NCI-H1930 (cell line): ENCODE results near the gene VPS37C.
"Not testable (repeated sequence)": the region's sequence is repeated elsewhere in the genome, so short reads cannot be mapped to it uniquely, and the experiment has no call there.

ENCODE experiments used
- DNase-seq, 2 experiments: peaks; one replicate each; lab custom pipeline; 2025; lab: John Stamatoyannopoulos, UW

VPS37C gene

DNA sequence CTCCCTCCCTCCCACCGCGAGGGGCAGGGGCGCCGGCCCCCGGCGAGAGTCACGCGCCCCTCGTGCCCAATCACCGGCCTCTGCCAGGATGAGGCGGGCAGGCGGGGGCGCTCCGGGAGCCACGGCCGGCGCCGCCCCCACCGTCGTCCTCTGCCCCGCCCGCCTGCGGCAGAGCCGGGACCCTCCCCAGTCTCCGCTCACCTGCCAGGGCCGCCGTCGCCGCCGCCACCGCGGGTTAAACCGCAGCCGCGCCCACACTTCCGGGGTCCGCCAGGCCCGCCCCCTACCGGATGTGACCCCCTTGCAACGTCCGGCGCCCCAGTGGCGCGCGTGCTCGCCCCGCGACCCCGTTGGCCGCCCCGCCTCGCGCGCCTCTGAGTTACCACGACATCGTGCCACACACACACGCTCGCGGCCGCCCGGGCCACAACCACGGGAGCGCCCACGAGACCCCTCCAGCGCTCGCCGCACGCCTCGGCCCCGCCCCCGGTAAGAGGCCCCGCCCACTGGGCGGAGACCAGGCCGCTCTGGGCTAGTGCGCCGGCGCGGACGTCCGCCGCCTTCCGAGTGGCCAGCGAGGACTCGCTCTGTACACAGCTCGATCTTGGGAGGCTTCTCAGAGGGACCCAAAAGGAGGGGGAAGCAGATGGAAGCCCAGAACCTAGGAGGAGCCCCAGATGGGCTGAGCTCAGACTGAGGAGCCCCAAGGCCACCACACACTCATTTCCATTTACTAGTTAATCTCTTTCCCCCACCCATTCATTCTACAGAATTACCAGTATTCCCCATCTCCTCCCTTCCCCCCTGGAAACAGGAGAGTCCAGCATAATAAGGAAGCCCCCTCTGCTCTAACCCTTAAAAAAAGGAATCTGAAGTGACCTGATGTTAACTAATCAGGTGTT is at the start of gene VPS37C:
VPS37C (minus strand) TSS at position 237 of the 902 bp plus-strand sequence. CDS start 22,597 bp downstream, outside the sequence.
- DNase-seq: peak; percentile 80 to 86

DNA sequence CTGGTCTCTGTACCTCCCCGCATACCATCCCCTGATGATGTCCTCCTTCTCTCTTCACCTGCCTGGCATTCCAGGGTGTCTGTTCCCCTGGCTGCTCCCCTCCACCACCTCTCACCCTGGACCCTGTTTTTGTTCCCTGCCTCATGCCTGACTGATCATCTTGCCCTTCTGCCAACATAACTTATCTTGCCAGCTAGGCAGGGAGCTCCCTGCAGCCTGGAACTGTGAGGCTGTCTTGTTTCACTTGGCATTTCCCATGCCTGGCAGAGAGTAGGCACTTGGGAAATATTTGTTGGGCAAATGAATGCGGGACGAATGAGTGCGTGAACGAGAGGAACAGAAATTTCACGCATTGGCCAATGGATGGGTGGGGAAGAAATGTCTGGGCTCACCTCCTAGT is 49.4 kb upstream of the VPS37C start:
- not testable (repeated sequence) for DNase-seq

DNA sequence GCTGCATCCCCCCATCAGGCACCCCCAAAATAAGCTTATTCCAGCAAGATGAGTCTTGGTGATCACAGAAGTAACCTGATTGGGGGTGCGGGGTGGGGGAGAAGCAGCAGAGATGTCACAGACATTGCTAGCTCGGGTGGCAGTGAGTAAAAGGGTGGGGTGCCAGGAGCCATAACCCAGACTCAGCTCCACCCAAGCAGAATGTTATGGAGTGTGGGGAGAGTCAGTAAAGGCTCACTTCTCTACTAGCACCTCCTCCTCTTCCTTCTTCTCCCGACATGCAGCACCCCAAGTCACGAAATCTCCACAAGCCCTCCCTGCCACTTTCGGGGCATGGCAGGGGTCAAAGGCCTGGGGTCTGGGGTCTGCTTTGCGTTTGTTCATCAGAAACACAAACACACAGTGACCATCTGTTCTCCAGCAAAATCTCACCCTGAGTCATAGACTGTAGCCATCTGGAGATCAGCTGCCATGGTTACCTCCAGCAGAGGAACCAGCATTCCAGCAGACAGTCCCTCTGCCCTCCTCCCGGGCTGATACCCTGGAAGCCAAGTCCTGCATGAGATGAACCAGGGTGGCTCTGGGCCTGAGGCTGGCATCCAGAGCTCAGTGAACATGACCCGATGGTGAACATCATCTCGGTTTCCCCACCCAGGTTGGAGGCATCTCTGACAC is 46.5 kb upstream of the VPS37C start:
- not testable (repeated sequence) for DNase-seq

DNA sequence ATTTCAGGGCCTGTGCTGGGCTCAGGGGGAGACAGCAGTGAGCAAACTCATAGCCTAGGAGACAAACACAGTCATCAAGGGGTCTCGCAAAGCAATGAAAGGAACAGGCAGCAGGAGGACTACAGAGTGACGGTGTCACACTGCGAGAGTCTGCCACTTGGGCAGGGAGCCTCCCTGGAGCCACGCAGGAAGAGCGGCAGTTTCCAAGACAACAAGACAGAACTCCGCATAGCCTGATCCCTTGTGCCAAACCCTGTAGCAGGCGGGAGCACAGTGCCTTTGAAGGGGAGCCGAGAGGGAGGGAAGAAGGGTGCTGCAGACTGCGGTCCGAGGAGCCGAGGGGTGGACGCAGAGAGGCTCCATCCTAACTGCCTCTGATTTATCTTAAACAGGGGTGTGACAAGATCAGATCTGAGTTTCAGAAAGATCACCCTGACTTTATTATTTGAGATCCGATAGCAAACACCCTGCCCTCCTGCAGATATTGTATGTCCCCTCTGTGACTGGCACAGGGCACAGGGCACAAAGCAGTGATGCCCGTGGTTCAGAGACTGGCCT is 43.4 kb upstream of the VPS37C start:
- not testable (repeated sequence) for DNase-seq

DNA sequence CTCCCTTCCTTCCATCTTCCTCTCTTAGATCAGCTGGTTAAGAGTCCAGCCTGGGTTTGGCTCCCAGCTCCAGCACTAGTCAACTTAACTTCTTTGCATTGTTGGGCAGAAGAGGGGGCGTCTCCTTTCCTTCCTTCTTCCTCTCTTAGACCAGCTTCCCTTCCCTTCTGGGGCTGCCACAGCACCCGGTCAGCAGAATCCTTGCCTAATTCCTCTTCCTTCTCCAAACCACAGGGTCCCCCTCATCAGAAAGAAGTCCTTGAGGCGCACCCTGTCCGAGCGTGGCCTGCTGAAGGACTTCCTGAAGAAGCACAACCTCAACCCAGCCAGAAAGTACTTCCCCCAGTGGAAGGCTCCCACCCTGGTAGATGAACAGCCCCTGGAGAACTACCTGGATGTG is 42.6 kb upstream of the VPS37C start:
- not testable (repeated sequence) for DNase-seq

DNA sequence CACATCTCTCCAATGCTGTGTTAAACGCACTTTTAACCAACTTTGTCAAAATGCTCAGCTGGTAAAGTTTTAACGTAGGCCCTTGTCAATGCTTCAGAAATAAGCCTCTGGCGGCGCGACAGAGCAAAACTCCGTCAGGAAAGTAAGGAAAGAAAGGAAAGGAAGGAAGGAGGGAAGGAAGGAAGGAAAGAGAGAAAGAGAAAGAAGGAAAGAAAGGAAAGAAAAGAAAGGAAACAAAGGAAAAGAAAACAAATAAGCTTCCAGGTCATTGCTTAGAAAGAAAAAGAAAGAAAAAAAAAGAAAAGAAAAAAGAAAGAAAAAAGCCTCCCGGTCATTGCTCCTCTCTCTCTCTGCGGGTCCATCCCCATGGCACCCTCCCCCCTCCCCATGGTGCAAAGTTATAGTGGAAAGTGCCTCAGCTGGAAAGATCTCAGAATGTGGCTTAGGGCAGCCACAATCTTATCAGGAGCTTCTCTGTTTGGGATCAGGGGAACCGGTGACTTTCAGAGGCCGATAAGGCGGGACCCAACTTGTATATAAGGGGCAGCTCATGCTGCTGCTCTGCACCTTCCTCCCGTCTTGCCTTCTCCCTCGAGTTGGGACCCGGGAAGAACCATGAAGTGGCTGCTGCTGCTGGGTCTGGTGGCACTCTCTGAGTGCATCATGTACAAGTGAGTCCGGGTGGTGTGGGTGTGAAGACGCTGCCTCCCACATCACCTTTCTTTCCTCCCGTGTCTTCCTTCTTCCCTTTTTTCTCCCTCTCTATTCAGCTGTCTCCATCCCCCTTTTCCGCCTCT is 41.9 kb upstream of the VPS37C start, which contains the start of gene PGA3:
PGA3 (plus strand) TSS at position 566 of the 797 bp plus-strand sequence; CDS start at position 616, 50 bp downstream.
- not testable (repeated sequence) for DNase-seq

DNA sequence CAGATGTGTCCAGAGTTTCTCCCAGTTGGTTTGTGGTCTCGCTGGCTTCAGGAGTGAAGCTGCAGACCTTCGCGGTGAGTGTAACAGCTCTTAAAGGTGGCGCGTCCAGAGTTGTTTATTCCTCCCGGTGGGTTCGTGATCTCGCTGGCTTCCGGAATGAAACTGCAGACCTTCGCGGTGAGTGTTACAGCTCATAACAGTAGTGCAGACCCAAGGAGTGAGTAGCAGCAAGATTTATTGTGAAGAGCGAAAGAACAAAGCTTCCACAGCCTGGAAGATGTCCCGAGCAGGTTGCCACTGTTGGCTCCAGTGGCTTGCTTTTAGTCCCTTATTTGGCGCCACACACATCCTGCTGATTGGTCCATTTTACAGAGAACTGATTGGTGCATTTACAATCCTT is 40.2 kb upstream of the VPS37C start:
- no peak for DNase-seq

DNA sequence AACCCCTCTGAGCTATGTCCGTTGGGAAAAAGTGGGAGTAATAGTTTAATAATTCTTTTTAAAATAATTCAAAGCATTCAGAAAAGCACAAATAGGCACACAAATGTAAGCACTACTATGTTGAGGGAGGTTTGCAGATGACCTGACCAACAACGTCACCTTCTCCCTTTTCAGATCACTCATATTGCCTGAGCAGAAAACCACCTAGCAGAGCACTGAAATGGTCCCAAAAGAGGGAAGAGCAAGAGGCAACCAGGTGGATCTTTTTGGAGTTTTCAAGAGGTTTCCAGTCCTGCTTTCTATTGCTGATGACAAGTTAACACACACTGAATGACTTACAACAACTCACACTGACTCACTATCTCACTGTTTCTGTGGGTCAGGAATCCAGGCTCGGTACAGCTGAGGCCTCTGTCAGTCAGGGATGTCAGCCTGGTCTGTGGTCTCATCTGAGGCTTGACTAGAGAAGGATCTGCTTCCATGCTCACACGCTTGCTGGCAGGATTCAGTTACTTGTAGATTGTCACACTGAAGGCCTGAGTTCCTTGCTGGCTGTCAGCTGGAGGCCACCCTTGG is 37.8 kb upstream of the VPS37C start:
- no peak for DNase-seq

DNA sequence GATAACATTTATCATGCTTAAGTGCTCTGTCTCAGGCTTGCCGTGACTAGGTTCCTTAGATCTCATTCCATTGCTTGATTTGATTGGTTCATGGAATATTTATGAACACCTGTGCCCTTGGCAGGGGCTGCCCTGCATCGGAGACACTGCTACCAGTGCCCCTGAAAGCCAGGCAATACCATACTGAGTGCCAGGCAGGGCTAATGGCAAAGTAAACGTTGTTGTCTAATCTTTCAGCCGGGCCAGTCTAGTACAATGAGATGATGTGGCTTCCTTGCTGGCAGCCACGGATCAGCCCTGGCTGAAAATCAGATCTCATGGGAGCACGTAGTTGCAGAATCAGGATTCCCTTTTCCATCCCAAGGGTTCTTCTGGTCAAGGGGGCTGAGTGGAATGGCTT is 37.1 kb upstream of the VPS37C start:
- no peak for DNase-seq

DNA sequence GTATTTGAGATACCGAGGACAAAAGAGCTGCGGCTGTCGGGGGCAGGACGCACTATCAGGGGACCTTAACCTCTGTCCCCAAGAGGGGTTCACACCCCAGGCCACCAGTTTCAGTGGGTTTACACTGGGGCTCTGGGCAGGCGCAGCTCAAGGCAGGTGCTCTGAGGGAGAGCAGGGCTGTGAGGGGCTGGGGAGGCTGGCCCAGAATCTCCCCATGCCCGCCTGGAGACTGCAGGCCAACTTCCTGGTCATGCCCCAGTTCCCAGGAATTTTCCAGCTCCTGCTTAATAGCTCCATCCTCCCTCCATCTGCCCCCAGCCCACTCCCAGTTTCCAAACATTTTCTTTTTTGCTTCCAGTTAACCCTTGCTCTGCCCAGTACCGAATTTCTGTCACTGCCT is 34.5 kb upstream of the VPS37C start:
- DNase-seq: no peak

DNA sequence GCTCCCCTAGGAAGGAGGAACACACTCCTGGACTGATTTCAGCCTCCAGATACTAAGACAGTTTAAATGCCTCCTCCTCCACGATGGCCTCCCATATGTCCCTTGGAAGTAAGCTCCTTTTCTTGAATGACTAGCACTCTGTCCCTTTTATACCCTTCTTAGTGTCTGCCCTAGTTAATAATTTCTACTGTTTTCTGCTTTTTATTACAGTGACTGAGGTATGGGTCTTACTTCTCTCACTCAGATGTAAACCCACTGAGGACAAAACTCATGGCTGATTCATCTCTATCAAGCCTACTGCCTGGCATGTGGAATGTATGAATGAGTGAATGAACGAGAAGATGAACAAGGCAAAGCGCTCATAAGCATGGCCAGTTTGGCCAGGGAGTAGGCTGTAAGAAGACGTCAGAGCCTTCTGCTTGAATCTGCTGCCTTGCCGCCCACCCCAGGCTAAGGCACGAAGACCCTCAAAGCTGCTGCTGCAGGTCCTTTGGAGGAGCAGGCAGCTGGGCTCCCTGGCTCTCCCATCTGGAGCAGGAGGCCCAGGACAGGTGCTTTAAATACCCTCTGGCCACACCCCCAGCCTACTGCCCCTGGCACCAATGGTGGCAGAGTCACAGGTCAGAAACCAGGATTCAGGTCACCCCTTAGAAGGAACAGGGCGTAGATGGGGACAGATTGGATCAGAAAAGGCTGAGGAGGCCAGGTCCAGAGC is 33.9 kb upstream of the VPS37C start:
- DNase-seq: no peak

DNA sequence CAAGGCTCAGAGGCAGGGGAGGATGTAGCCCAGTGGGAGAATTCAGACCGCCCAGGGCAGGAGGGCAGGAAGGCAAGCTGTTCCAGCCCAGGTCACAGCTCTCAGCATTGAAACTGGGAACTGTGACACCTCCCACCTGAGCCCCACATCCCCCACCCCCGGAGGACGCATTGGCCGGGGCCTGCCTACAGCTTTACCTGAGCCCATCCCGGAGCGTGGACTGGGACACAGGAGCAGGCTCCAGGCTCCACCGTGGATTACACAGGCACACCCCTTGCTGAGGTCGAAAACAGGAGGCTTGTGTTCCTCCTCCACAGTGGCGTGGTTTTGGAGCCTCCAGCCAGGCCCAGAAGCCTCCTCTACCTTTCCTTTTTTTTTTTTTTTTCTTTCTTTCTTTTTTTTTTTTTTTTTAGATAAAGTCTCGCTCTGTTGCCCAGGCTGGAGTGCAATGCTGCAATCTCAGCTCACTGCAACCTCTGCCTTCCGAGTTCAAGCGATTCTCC is 33.0 kb upstream of the VPS37C start:
- no peak for DNase-seq

DNA sequence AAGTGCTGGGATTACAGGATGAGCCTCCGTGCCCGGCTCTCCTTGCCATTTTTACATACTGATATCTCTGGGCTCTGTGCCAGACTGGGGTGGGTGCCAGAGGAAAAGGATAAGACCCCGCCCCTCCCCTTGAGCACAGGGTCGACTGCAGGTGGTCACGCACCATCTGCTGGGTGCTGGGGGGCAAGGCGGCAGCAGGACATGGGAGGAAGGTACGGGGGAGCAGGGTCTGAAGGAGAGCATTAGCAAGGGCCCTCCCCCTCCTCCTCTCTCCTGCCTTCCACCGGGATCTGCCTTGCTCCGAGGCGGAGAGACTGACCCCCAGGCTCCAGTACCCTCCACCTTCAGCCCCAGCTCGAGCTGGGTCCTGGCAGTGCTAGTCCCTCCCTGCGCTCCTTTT is 32.4 kb upstream of the VPS37C start:
- DNase-seq: no peak

DNA sequence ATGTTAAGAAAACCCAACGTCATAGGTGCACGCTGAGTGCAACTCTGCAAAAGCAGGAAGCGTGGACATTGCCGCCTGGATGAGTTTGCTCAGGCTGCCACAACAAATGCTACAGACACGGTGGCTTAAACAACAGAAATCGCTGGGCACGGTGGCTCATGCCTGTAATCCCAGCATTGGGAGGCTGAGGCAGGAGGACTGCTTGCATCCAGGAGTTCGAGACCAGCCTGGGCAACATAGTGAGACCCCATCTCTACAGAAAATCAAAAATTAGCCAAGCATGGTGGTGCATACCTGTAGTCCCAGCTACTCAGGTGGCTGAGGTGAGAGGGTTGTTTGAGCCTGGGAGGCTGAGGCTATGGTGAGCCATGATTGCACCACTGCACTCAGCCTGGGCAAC is 28.7 kb upstream of the VPS37C start:
- no peak for DNase-seq

DNA sequence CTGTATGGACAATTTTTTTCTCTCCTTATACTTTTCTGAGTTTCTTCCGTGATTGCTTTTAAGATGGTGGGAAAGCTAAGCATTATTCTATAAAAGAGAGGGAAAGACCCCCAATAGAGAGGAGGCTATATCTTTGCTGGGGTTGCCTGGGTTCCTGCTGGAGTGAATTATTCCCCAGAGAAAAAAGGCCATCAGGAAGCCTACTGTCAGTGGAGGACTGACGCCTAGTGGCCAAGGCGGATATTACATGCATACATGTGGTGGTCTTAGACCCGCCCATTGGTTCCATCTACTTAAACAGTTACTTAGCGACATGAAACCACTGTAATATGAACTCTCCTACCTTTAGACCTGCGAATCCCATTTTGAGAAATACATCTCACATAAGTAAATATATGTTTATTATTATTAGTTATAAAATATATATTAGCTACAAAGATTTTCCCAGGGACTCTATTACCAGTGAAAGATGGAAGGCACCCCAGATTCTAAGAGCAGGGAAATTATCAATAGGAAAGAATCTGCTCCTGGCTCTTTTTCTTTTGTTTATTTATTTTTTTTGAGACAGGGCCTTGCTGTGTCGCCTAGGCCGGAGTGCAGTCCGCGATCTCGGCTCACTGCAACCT is 26.4 kb upstream of the VPS37C start:
- DNase-seq: peak; percentile 58 to 63

DNA sequence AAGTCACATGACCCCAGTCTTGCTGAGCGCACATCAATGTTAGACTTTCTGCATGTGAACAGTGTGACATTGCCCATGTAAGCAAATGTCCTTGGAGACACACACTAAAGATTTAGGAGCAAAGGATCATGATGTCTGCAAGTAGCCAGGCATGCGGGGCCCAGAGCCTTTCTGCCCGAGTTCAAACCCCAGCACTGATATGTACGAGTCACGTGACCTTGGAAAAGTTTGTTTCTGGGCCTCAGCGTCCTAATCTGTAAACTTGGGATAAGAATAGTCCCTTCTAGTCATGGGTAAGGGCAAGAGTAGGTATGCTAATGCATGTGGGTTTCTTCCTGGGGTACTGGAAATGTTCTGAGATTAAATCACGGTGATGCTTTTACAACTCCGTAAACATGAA is 25.3 kb upstream of the VPS37C start:
- no peak for DNase-seq

DNA sequence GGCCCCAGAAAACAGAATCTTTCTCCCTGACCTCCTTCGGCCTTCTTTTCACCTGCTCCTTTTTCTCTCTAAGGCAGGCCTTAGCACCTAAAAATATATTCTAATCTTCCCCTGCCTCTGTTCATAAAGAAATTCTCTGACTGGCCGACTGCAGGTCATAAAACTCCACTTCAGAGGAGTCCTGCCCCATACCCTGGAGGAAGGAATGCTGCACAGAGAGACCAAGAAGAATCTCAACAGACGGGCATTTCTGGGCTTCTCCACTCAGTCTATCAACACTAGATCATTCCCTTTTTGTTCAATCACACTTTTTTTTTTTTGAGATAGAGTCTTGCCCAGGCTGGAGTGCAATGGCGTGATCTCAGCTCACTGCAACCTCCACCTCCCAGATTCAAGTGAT is 22.4 kb upstream of the VPS37C start:
- no peak for DNase-seq

DNA sequence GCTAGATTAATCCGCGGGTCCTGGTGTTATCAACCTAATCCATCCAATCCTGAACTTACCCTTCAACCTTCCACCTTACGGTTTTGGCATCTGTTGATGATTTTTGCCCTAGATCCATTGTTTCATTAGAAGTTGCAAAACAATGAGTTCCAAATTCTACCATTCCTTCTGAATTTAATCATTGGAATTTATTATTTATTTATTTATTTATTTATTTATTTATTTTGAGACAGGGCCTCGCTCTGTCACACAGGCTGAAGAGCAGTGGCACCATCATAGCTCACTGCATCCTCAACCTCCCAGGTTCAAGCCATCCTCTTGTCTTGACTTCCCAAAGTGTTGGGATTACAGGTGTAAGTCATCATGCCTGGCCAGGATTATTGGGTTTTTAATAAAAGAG is 20.3 kb upstream of the VPS37C start:
- no peak for DNase-seq

DNA sequence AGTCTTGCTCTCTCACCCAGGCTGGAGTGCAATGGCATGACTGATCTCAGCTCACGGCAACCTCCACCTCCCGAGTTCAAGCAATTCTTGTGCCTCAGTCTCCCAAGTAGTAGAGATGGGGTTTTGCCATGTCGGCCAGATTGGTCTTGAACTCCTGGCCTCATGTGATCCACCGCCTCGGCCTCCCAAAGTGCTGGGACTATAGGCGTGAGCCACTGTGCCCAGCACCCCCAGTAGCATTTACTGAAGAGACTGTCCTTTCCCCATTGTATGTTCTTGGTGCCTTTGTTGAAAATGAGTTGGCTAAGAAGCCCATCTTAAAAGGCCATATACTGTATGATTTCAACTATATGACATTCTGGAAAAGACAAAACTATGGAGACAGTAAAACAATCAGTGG is 19.0 kb upstream of the VPS37C start:
- not testable (repeated sequence) for DNase-seq

DNA sequence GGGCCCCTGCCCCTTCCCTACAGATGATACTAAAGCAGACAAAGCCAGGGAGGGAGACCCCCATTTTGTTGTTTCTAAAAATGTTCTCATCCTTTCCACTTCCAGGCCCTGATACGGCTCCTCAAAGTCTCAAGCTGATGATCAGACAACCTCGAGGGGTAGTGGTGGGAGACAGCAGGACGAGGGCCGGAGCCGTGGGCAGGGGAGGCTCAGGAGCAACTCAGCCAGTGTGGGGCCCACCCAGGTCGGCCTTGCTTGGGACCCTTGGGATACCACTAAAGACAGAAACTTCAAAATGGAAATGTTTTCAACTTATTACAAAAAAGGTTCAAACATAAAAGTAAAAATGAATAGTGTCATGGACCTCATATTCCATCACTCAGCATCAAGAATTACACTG is 15.2 kb upstream of the VPS37C start:
- DNase-seq: no peak
